Measurements from ENCODE around the gene PRR18.

- no peak for TF ChIP-seq CTCF (IDR thresholded peaks at IDR 0.05)
- TF ChIP-seq POLR2A (IDR thresholded peaks at IDR 0.05): no peak
These were observed 49.3 kb downstream of the PRR18 start for GRCh38 chr6:166258854-166259276.

All from thyroid gland (tissue), 4 donors.